Esophagus muscularis mucosa (tissue), 4 donors: ENCODE results near the gene NUP43. TPM values are rescaled to one million over a fixed set of nuclear protein-coding genes. Genes with fewer than 3 reads are reported as not detected.

ENCODE experiments used
- DNase-seq: peaks from one replicate; pipeline ENCODE4 v3.0.0-alpha.2; 2017; ENCODE audit errors: extremely low spot score
- H3K27ac ChIP-seq, 4 donors: fragments of 200-600 bp; sonication (generic); replicated peaks in 1 of 4; 1 replicate in 3 of 4; 2 replicates in 1 of 4; pipeline ENCODE4 v1.5.1; 2016 to 2019; ENCODE audit warnings: mild to moderate bottlenecking in 1 of 4
- H3K27me3 ChIP-seq, 4 donors: fragments of 200-600 bp; sonication (generic); one replicate each; pipeline versions ENCODE4 v1.5.1 to v1.6.0; 2016 to 2019
- H3K36me3 ChIP-seq, 4 donors: fragments of 200-600 bp; sonication (generic); one replicate each; pipeline ENCODE4 v1.5.1; 2016 to 2019
- H3K4me1 ChIP-seq, 4 donors: fragments of 200-600 bp; sonication (generic); one replicate each; pipeline ENCODE4 v1.5.1; 2016 to 2019
- H3K4me3 ChIP-seq, 4 donors: fragments of 200-600 bp; sonication (generic); 1 replicate in 2 of 4; 2 replicates in 2 of 4; pipeline ENCODE4 v1.5.1; 2016 to 2019; ENCODE audit warnings: mild to moderate bottlenecking in 4 of 4, moderate library complexity in 1 of 4
- H3K9me3 ChIP-seq, 4 donors: fragments of 200-600 bp; sonication (generic); 1 replicate in 3 of 4; 2 replicates in 1 of 4; pipeline ENCODE4 v1.5.1; 2016 to 2019
- CTCF ChIP-seq, 3 experiments: fragments of 200-600 bp in 2 of 3; fragments of 450-650 bp in 1 of 3; sonication (generic) in 2 of 3; IDR thresholded peaks; one replicate each; pipeline ENCODE4 v1.5.1; 2017 to 2019; ENCODE audit warnings: antibody characterized with exemption in 3 of 3, mild to moderate bottlenecking in 2 of 3, moderate library complexity in 1 of 3
- EP300 ChIP-seq: sonication (generic); formaldehyde crosslinking; IDR thresholded peaks from one replicate; pipeline ENCODE4 v1.6.1; 2017; ENCODE audit warnings: antibody characterized with exemption
- POLR2A ChIP-seq: fragments of 450-650 bp; IDR thresholded peaks from one replicate; pipeline ENCODE4 v1.6.1; 2017; ENCODE audit warnings: antibody characterized with exemption, moderate library complexity, mild to moderate bottlenecking, low read depth
- POLR2AphosphoS5 ChIP-seq, 2 donors: sonication (generic); formaldehyde crosslinking; IDR thresholded peaks; one replicate each; pipeline ENCODE4 v1.6.1; 2017; ENCODE audit warnings: antibody characterized with exemption in 2 of 2
- WGBS: methylation state at CpG from one replicate; pipeline ENCODE4 v1.1.5; 2018; 5-methylcytosine and 5-hydroxymethylcytosine counted together
- intact Hi-C: fragments of 100-400 bp; cut with DNase I; formaldehyde crosslinking; loops from one replicate; pipeline ENCODE4 v1.15.1; 2023
- total RNA-seq, 4 donors: library from RNA; depleted of rRNA; stranded (reverse); fragments of >200 nt; gene quantifications; one replicate each; pipeline versions ENCODE4 v1.1.0 to v1.2.1, GENCODE V29; 2016

NUP43 gene
- total RNA-seq, 4 donors from 2014 or later = 9.2 to 15.4 (median 11.5) TPM

GRCh38 chr6:149680503-149680902, 65.8 kb downstream of the NUP43 start:
- Histone ChIP-seq H3K27me3 (no peaks in the 10 kb centered on the region), H3K9me3 (no peaks in the 10 kb centered on the region), H3K27ac (no peak overlapping the region), H3K4me1 (peaks cover 0 to 12% (median 5%) of the 10 kb centered on the region in 4 donors), H3K36me3 (peaks cover 18 to 52% (median 35%) of the 10 kb centered on the region in 4 donors), H3K4me3 (no peak overlapping the region)
- intact Hi-C loops = no loop called here
- no peak for DNase-seq
- WGBS = 59% methylated on average over 1 of the region's 1 CpG
- TF ChIP-seq POLR2AphosphoS5 (IDR thresholded peaks at IDR 0.05) (no peak), POLR2A (no peak), CTCF (IDR thresholded peaks at IDR 0.05) (no peak), EP300 (no peak)

Other genes starting within 250 kb of the NUP43 start
- 10 to 100 TPM; 22.1 to 30.2 (median 26.1) TPM for gene PPIL4, start 200.5 kb downstream of the NUP43 start, total RNA-seq
- gene GINM1, start 180.2 kb downstream of the NUP43 start, total RNA-seq = 10 to 100 TPM; 53.7 to 71.8 (median 57.0) TPM
- gene KATNA1, start 97.8 kb downstream of the NUP43 start, total RNA-seq = 10 to 100 TPM; 15.8 to 24.5 (median 20.2) TPM
- 10 to 100 TPM; 27.0 to 33.6 (median 30.1) TPM for gene LATS1, start 28.4 kb downstream of the NUP43 start, total RNA-seq
- 100 to 1,000 TPM in 3 of 4 donors, 10 to 100 TPM in 1; 93.9 to 111 (median 107) TPM for gene PCMT1, start 3.2 kb upstream of the NUP43 start, total RNA-seq
- 10 to 100 TPM; 15.0 to 29.1 (median 24.0) TPM for gene LRP11, start 117.8 kb upstream of the NUP43 start, total RNA-seq
- under 1 TPM in 1 of 4 donors, not detected in 3; 0.29 TPM for gene RAET1E, start 151.6 kb upstream of the NUP43 start, total RNA-seq
- gene RAET1G, start 176.6 kb upstream of the NUP43 start, total RNA-seq = under 1 TPM in 2 of 4 donors, not detected in 2; 0.29 to 0.32 TPM
- gene ULBP2, start 195.5 kb upstream of the NUP43 start, total RNA-seq = under 1 TPM in 1 of 4 donors, not detected in 3; 0.39 TPM
- gene ULBP1, start 217.4 kb upstream of the NUP43 start, total RNA-seq = under 1 TPM in 1 of 4 donors, not detected in 3; 0.17 TPM